HepG2 (cell line): ENCODE data around the gene TOM1L2. TPM values are rescaled to one million over a fixed set of nuclear protein-coding genes. Genes with fewer than 3 reads are reported as not detected.

ENCODE experiments used
- ADNP ChIP-seq: sonication (generic); formaldehyde crosslinking; IDR thresholded peaks from 2 replicates; pipeline ENCODE4 v1.4.0; 2020; ENCODE audit warnings: missing genetic modification reagents
- ELF3 ChIP-seq: IDR thresholded peaks from 2 replicates; pipeline ENCODE4 v1.6.1; 2016; ENCODE audit warnings: missing genetic modification reagents, missing compliant biosample characterization
- ETV5 ChIP-seq: IDR thresholded peaks from 2 replicates; pipeline ENCODE4 v1.6.1; 2018; ENCODE audit warnings: missing biosample characterization, missing genetic modification reagents, inconsistent platforms, borderline replicate concordance
- FOSL2 ChIP-seq: sonication (generic); formaldehyde crosslinking; IDR thresholded peaks from 2 replicates; pipeline ENCODE4 v1.4.0; 2020; ENCODE audit warnings: missing genetic modification reagents
- LCORL ChIP-seq, 2 experiments: fragments of 450-650 bp in 1 of 2; sonication (generic) in 1 of 2; formaldehyde crosslinking in 1 of 2; IDR thresholded peaks; 2 replicates each; pipeline versions ENCODE4 v1.5.0 to v1.6.1; 2017 to 2020; ENCODE audit warnings: antibody characterized with exemption in 1 of 2, missing genetic modification reagents in 1 of 2
- MED1 ChIP-seq: sonication (generic); formaldehyde crosslinking; IDR thresholded peaks from 2 replicates; pipeline ENCODE4 v1.4.0; 2020; ENCODE audit warnings: missing genetic modification reagents
- MEIS1 ChIP-seq: sonication (generic); formaldehyde crosslinking; IDR thresholded peaks from 2 replicates; pipeline ENCODE4 v1.9.0; 2021; ENCODE audit warnings: mild to moderate bottlenecking, missing genetic modification reagents, moderate library complexity, borderline replicate concordance
- NFE2L1 ChIP-seq: sonication (generic); formaldehyde crosslinking; IDR thresholded peaks from 2 replicates; pipeline ENCODE4 v1.4.0; 2020; ENCODE audit warnings: missing genetic modification reagents, mild to moderate bottlenecking, borderline replicate concordance
- PATZ1 ChIP-seq: sonication (generic); formaldehyde crosslinking; IDR thresholded peaks from 2 replicates; pipeline ENCODE4 v1.4.0; 2020; ENCODE audit warnings: missing genetic modification reagents
- POLR2AphosphoS5 ChIP-seq: IDR thresholded peaks from 2 replicates; pipeline ENCODE4 v1.6.1; 2012; ENCODE audit warnings: low read depth, low read length
- SOX13 ChIP-seq, 3 experiments: fragments of 450-650 bp in 1 of 3; sonication (generic) in 1 of 3; formaldehyde crosslinking in 1 of 3; IDR thresholded peaks in 2 of 3; conservative IDR thresholded peaks in 1 of 3; 2 replicates each; pipeline versions ENCODE4 v1.5.0 to v1.6.1; 2016 to 2020; ENCODE audit warnings: antibody characterized with exemption in 1 of 3, mild to moderate bottlenecking in 1 of 3, missing compliant biosample characterization in 1 of 3, missing genetic modification reagents in 1 of 3, moderate library complexity in 1 of 3
- SSRP1 ChIP-seq: IDR thresholded peaks from 2 replicates; pipeline ENCODE4 v1.6.1; 2016; ENCODE audit warnings: control low read depth
- ZFP90 ChIP-seq: sonication (generic); formaldehyde crosslinking; IDR thresholded peaks from 2 replicates; pipeline ENCODE4 v1.8.0; 2022; ENCODE audit warnings: missing genetic modification reagents, mild to moderate bottlenecking, inconsistent platforms, borderline replicate concordance
- ZNF280D ChIP-seq: sonication (generic); formaldehyde crosslinking; IDR thresholded peaks from 2 replicates; pipeline ENCODE4 v1.5.1; 2020; ENCODE audit warnings: mild to moderate bottlenecking, missing genetic modification reagents
- ZNF589 ChIP-seq: sonication (generic); formaldehyde crosslinking; conservative IDR thresholded peaks from 2 replicates; pipeline ENCODE4 v1.8.0; 2022; ENCODE audit warnings: mild to moderate bottlenecking, moderate library complexity, missing genetic modification reagents
- ZNF710 ChIP-seq: sonication (generic); formaldehyde crosslinking; IDR thresholded peaks from 2 replicates; pipeline ENCODE4 v1.5.0; 2020; ENCODE audit warnings: mild to moderate bottlenecking, missing genetic modification reagents, borderline replicate concordance
- polyA plus RNA-seq, 8 experiments: library from polyadenylated mRNA; depleted of rRNA in 3 of 8; stranded (reverse) in 7 of 8; unstranded in 1 of 8; fragments of >200 nt; fragmentation: Illumina TruSeq in 4 of 8; extraction: Trizol in 4 of 8; gene quantifications; 2 replicates each; pipeline versions ENCODE4 v1.2.1 to v1.2.3, GENCODE V29; 2011 to 2016; ENCODE audit warnings: low read depth in 4 of 8, missing spikeins in 1 of 8, mixed read lengths in 1 of 8; ENCODE audit not compliant: insufficient read depth in 1 of 8
- total RNA-seq, 5 experiments: library from RNA; depleted of rRNA; stranded (reverse); fragments of >200 nt; fragmentation: Illumina TruSeq; extraction: Trizol; gene quantifications; 2 replicates each; pipeline ENCODE4 v1.2.3, GENCODE V29; 2016; ENCODE audit warnings: low read depth in 1 of 5

TOM1L2 gene
- total and polyA plus RNA-seq, 2 of the 13 experiments (the other 11 are each of a cell fraction or from before 2014, with no cell fraction given), result 4.7 to 7.4 TPM

GRCh38 chr17:17837966-17838962, 133.9 kb downstream of the TOM1L2 start (continued):
- peak; percentile 40; the same call in 1 of the 2 replicates for TF ChIP-seq ETV5 (CRISPR knock-in tag)
- TF ChIP-seq LCORL (IDR thresholded peaks at IDR 0.05), result no peak
- 0 out of 2 replicates have a peak, but pooled peaks have one; percentile 15 for TF ChIP-seq LCORL (CRISPR knock-in tag; IDR thresholded peaks at IDR 0.05)
- TF ChIP-seq MED1, result no peak; the same call in 1 of the 2 replicates
- no peak for TF ChIP-seq NFE2L1 (CRISPR knock-in tag)
- TF ChIP-seq MEIS1 (CRISPR knock-in tag), result no peak
- TF ChIP-seq ELF3 (CRISPR knock-in tag), result peak; percentile 76; the same call in 1 of the 2 replicates
- TF ChIP-seq FOSL2 (CRISPR knock-in tag), result peak; percentile 19; the same call in 1 of the 2 replicates
- no peak for TF ChIP-seq SOX13 (IDR thresholded peaks at IDR 0.05)
- peak in 1 of 2 experiments; percentile 6; a peak in 1 of 4 replicates for TF ChIP-seq SOX13 (CRISPR knock-in tag; conservative IDR thresholded peaks at IDR 0.05 in 1 of 2, IDR thresholded peaks at IDR 0.05 in 1 of 2)
- peak; percentile 81 for TF ChIP-seq ADNP (CRISPR knock-in tag)
- 0 out of 2 replicates have a peak, but pooled peaks have one; percentile 44 for TF ChIP-seq PATZ1
- TF ChIP-seq SSRP1 (CRISPR knock-in tag), result no peak
- TF ChIP-seq POLR2AphosphoS5, result no peak
- 0 out of 2 replicates have a peak, but pooled peaks have one; percentile 15 for TF ChIP-seq ZNF710 (CRISPR knock-in tag)
- TF ChIP-seq ZNF589 (CRISPR knock-in tag), result no peak
- no peak for TF ChIP-seq ZNF280D (CRISPR knock-in tag)
- TF ChIP-seq ZFP90, result no peak
